Measurements from ENCODE around the gene TRIB2. TPM values are rescaled to one million over a fixed set of nuclear protein-coding genes. Genes with fewer than 3 reads are reported as not detected.

The TRIB2 gene
- total and polyA plus RNA-seq, 2 experiments from 2014 or later, result 19.2 to 27.2 TPM

DNA sequence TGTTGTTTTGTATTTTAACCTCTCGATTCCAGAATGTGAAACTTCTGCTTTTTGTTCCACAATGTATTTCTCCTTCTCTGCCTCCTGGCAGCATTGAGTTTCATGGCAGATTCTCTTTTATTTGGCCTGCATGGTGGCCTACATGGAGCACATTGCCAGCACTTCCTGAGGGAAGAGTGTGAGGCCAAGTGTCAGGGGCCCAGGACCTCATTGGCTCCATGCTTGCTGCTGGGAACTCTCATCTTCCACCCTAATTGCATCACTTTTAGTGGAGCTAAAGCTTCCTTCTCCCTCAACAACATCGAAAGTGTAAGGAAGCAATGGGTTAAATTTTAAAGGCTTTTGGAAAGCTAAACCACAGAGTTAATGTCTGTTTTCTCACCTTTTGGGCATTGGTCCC is 9.5 kb downstream of the TRIB2 start:
- no peak for DNase-seq (ENCODE audit: low spot score)
- Histone ChIP-seq H3K4me1 (ENCODE audit: insufficient read depth) (peaks cover 13% of the 10 kb centered on the region), H3K4me3 (no peak overlapping the region), H3K79me2 (peaks cover 78% of the 10 kb centered on the region), H3K9me3 (ENCODE audit: low read depth) (no peaks in the 10 kb centered on the region), H3K9me2 (replicated peaks; ENCODE audit: insufficient read depth) (no peaks in the 10 kb centered on the region), H3K4me2 (no peak overlapping the region), H3K27me3 (no peaks in the 10 kb centered on the region), H3K27ac (no peak overlapping the region), H4K20me1 (ENCODE audit: insufficient read depth, poor library complexity, severe bottlenecking) (peaks cover 17% of the 10 kb centered on the region), H3K36me3 (replicated peaks; ENCODE audit: insufficient read depth, low read depth) (no peaks in the 10 kb centered on the region), H2AFZ (no peak overlapping the region)
- 98% methylated on average over 2 of the region's 2 CpGs for WGBS (ENCODE audit: low lambda C conversion rate, missing lambda C conversion rate)
- no peak for TF ChIP-seq EZH2 (IDR thresholded peaks at IDR 0.05; ENCODE audit: borderline replicate concordance)
- TF ChIP-seq, protein P1, sequence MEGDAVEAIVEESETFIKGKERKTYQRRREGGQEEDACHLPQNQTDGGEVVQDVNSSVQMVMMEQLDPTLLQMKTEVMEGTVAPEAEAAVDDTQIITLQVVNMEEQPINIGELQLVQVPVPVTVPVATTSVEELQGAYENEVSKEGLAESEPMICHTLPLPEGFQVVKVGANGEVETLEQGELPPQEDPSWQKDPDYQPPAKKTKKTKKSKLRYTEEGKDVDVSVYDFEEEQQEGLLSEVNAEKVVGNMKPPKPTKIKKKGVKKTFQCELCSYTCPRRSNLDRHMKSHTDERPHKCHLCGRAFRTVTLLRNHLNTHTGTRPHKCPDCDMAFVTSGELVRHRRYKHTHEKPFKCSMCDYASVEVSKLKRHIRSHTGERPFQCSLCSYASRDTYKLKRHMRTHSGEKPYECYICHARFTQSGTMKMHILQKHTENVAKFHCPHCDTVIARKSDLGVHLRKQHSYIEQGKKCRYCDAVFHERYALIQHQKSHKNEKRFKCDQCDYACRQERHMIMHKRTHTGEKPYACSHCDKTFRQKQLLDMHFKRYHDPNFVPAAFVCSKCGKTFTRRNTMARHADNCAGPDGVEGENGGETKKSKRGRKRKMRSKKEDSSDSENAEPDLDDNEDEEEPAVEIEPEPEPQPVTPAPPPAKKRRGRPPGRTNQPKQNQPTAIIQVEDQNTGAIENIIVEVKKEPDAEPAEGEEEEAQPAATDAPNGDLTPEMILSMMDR (IDR thresholded peaks at IDR 0.05; ENCODE audit: poor library complexity), result no peak
- TF ChIP-seq EZH2phosphoT487 (IDR thresholded peaks at IDR 0.05; ENCODE audit: low read depth, severe bottlenecking, unreplicated experiment), result no peak

DNA sequence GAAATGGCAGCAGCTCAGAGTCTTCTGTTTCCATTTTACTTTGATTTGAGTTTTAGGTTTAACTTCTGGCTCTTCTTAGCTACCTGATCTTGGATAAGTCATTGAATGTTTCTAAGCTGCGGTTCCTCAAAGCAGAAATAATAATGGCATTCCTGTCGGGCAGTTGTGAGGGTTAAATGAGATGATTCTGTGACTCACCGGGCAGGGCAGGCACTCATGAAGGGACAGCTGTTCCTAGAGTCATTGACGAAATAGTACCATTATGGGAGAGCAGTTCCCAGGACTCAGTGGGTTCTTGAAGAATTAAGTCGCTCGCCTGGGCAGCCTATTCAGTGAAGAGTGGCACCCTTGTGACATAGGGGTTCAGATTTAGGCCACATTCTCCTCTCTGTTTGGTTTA is 10.3 kb downstream of the TRIB2 start:
- Histone ChIP-seq H3K4me2 (no peak overlapping the region), H3K4me1 (ENCODE audit: insufficient read depth) (peaks cover 5% of the 10 kb centered on the region), H3K36me3 (replicated peaks; ENCODE audit: insufficient read depth, low read depth) (no peaks in the 10 kb centered on the region), H3K27me3 (no peaks in the 10 kb centered on the region), H4K20me1 (ENCODE audit: insufficient read depth, poor library complexity, severe bottlenecking) (peaks cover 9% of the 10 kb centered on the region), H3K4me3 (no peak overlapping the region), H3K79me2 (peaks cover 73% of the 10 kb centered on the region), H2AFZ (no peak overlapping the region), H3K9me2 (replicated peaks; ENCODE audit: insufficient read depth) (no peaks in the 10 kb centered on the region), H3K27ac (no peak overlapping the region), H3K9me3 (ENCODE audit: low read depth) (no peaks in the 10 kb centered on the region)
- no peak for DNase-seq (ENCODE audit: low spot score)
- WGBS (ENCODE audit: low lambda C conversion rate, missing lambda C conversion rate), result 79% methylated on average over 6 of the region's 6 CpGs
- TF ChIP-seq EZH2 (IDR thresholded peaks at IDR 0.05; ENCODE audit: borderline replicate concordance) (no peak), EZH2phosphoT487 (IDR thresholded peaks at IDR 0.05; ENCODE audit: low read depth, severe bottlenecking, unreplicated experiment) (no peak)
- TF ChIP-seq, protein P1 (IDR thresholded peaks at IDR 0.05; ENCODE audit: poor library complexity), result no peak

DNA sequence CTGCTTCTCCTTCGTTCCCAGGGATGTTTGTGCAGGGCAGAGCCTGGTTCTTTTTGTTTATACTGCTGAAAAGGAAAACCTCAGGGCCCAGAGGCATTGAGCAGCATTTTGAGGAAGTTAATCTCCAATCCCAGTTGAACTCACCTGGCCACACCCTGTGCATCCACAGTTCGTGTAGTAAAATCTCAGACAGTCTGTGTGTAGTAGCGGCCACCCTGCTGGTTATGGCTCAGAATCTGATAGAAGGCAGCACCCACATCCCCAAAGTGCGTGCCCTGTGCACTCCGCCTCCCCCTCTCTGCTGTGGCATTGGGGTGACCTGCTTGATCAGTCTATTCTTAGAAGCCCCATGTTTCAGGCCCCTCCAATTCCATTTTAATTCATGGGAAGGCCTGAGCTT is 10.9 kb downstream of the TRIB2 start:
- DNase-seq (ENCODE audit: low spot score), result no peak
- H3K79me2 ChIP-seq, result peaks cover 67% of the 10 kb centered on the region
- no peak overlapping the region for H3K4me3 ChIP-seq
- no peaks in the 10 kb centered on the region for H3K9me2 ChIP-seq (replicated peaks; ENCODE audit: insufficient read depth)
- H3K36me3 ChIP-seq (replicated peaks; ENCODE audit: insufficient read depth, low read depth), result no peaks in the 10 kb centered on the region
- H3K4me1 ChIP-seq (ENCODE audit: insufficient read depth), result no peaks in the 10 kb centered on the region
- 74% methylated on average over 5 of the region's 5 CpGs for WGBS (ENCODE audit: low lambda C conversion rate, missing lambda C conversion rate)
- no peak overlapping the region for H3K4me2 ChIP-seq
- H3K27ac ChIP-seq, result no peak overlapping the region
- H4K20me1 ChIP-seq (ENCODE audit: insufficient read depth, poor library complexity, severe bottlenecking), result peaks cover 6% of the 10 kb centered on the region
- H3K27me3 ChIP-seq, result no peaks in the 10 kb centered on the region
- no peak overlapping the region for H2AFZ ChIP-seq
- no peaks in the 10 kb centered on the region for H3K9me3 ChIP-seq (ENCODE audit: low read depth)
- TF ChIP-seq EZH2phosphoT487 (IDR thresholded peaks at IDR 0.05; ENCODE audit: low read depth, severe bottlenecking, unreplicated experiment), result no peak
- TF ChIP-seq, protein P1 (IDR thresholded peaks at IDR 0.05; ENCODE audit: poor library complexity), result no peak
- no peak for TF ChIP-seq EZH2 (IDR thresholded peaks at IDR 0.05; ENCODE audit: borderline replicate concordance)

Data from hepatocyte (in vitro differentiated cells).